ENCODE data around the gene GFOD1.

- TF ChIP-seq POLR2A (IDR thresholded peaks at IDR 0.05; ENCODE audit: low read depth, low read length) (no peak), MAZ (IDR thresholded peaks at IDR 0.05; ENCODE audit: borderline replicate concordance, low read depth, low read length) (no peak), SMC3 (IDR thresholded peaks at IDR 0.05; ENCODE audit: low read depth, low read length) (no peak), RAD21 (IDR thresholded peaks at IDR 0.05; ENCODE audit: low read length) (no peak)
- TF ChIP-seq, protein P1, sequence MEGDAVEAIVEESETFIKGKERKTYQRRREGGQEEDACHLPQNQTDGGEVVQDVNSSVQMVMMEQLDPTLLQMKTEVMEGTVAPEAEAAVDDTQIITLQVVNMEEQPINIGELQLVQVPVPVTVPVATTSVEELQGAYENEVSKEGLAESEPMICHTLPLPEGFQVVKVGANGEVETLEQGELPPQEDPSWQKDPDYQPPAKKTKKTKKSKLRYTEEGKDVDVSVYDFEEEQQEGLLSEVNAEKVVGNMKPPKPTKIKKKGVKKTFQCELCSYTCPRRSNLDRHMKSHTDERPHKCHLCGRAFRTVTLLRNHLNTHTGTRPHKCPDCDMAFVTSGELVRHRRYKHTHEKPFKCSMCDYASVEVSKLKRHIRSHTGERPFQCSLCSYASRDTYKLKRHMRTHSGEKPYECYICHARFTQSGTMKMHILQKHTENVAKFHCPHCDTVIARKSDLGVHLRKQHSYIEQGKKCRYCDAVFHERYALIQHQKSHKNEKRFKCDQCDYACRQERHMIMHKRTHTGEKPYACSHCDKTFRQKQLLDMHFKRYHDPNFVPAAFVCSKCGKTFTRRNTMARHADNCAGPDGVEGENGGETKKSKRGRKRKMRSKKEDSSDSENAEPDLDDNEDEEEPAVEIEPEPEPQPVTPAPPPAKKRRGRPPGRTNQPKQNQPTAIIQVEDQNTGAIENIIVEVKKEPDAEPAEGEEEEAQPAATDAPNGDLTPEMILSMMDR (conservative IDR thresholded peaks at IDR 0.05; ENCODE audit: low read depth, low read length), result no peak
Observed at GRCh38 chr6:13384506-13384905, 102.9 kb downstream of the GFOD1 start.
